ENCODE data around the gene JRKL. TPM values are rescaled to one million over a fixed set of nuclear protein-coding genes. Genes with fewer than 3 reads are reported as not detected.
"Not testable (repeated sequence)": the region's sequence is repeated elsewhere in the genome, so short reads cannot be mapped to it uniquely, and the experiment has no call there.

The JRKL gene
- total RNA-seq, 1 experiment from 2014 or later, result 4.7 TPM

- peak; percentile 27 for DNase-seq (ENCODE audit: low read depth)
These were observed 4.0 kb downstream of the JRKL start for GRCh38 chr11:96393753-96394348.

GRCh38 chr11:96394773-96395172 lies 5.0 kb downstream of the JRKL start:
- DNase-seq (ENCODE audit: low read depth), result no peak

- DNase-seq (ENCODE audit: low read depth), result no peak
These were observed 6.8 kb downstream of the JRKL start for GRCh38 chr11:96396637-96397036.

DNA sequence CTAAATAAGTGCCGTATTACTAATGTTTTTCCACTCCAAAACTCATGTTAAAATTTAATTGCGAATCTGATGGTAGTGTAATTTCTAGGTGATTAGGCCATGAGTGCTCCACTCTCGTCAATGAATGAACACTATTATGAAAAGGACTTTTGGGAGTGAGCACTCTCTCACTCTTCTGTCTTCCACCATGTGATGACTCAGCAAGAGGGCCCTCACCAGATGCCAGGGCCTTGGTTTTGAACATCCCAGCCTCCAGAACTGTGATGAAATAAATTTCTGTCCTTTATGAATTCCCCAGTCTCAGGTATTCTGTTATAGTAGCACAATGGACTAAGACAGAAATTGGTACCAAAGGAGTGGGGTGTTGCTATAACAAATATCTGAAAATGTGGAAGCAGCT lies 8.1 kb downstream of the JRKL start:
- DNase-seq (ENCODE audit: low read depth), result no peak

DNA sequence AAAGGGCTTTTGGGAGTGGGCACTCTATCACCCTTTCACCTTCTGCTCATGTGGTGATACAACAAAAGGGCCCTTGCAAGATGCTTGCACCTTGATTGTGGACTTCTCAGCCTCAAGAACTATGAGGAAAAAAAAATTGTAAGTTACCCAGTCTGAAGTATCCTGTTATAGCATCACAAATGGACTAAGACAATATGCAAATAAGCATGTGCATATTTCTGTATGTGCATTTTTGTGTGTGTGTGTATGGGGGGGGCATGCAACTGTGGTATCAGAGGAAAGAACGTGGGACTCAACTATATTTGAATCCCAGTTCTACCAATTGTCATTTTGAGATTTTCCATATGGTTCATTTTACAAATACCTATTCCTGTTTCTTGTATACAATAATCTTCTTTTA lies 10.9 kb downstream of the JRKL start:
- DNase-seq (ENCODE audit: low read depth), result no peak

- not testable (repeated sequence) for DNase-seq (ENCODE audit: low read depth)
These were observed 21.6 kb downstream of the JRKL start for GRCh38 chr11:96411412-96411811.

DNA sequence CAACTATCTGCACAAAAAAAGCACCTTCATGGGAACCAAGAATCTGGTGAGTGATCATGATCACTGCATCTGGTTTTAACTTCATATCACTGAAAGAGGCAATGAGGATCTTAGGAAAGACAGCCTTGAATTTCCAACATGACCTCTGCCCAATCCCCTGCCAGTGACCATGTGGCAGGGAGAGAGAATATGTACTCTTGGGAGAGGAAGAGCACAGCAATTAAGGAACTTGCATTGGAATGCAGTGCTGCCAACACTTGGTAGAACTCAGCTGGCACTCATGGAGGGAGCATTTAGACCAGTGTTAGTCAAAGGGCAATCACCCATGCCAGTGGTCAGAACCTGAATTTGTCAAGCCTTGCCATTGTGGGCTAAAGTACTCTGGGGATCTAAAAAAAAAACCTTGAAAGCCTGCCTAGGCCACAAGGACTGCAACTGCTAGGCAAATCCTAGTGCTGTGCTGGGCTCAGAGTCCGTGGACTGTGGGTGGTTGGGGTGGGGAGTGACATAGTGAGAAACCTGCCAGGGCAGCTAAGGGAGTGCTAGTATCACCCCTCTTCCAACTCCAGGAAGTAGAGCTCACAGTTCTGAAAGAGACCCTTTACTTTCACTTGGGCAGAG lies 23.1 kb downstream of the JRKL start:
- DNase-seq (ENCODE audit: low read depth), result no peak

DNA sequence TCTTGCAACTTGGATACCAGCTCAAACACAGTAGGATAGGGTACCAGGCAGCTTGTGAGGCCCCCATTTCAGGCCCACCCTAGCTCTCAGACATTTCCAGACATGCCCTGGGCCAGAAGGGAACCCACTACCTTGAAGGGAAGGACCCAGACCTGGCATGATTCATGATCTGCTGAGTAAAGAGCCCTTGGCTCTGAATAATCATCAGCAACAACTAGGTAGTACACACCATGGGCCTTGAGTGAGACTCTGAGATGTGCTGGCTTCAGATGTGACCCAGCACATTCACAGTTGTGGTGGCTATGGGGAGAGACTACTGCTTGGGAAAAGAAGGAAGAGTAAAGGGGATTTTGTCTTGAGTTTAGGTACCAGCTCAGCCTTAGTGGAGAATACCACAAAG lies 23.6 kb downstream of the JRKL start:
- no peak for DNase-seq (ENCODE audit: low read depth)

DNA sequence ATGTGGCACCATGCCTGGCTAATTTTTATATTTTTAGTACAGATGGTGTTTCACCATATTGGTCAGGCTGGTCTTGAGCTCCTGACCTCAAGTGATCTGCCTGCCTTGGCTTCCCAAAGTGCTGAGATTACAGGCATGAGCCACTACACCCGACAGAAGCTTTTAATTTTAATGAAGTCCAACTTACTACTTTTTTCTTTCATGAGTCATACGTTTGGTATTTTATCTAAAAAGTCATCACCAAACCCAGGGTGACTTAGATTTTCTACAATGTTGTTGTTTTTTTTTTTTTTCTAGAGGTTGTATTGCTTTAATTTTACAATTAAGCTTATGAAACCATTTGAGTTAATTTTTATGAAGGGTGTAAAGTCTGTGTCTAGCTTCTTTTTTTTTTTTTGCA lies 34.9 kb downstream of the JRKL start:
- DNase-seq (ENCODE audit: low read depth), result peak; percentile 23

- no peak for DNase-seq (ENCODE audit: low read depth)
These were observed 40.9 kb downstream of the JRKL start for GRCh38 chr11:96430668-96431067.

DNA sequence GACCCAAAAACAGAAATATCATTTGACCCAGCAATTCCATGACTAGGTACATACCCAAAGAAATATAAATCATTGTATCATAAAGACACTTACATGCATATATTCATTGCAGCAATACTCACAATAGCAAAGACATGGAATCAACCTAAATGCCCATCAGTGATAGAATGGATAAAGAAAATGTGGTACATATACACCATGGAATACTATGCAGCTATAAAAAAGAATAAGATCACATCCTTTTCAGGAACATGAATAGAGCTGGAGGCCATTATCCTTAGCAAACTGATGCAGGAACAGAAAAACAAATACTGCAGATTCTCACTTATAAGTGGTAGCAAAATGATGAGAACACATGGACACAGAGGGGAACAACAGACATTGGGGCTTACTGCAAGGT lies 42.8 kb downstream of the JRKL start:
- not testable (repeated sequence) for DNase-seq (ENCODE audit: low read depth)

Other genes starting within 250 kb of the JRKL start
- 6.2 and 6.6 TPM in 2 replicates for gene MAML2, start 46.8 kb upstream of the JRKL start, total RNA-seq (2014; rRNA removed; shearing (Covaris generic))
- gene CCDC82, start 101 bp upstream of the JRKL start, total RNA-seq (2014; rRNA removed; shearing (Covaris generic)), result 12.9 and 13.6 TPM in 2 replicates